HG03175 (cell line): ENCODE data around the gene CDC27.
"Not testable (repeated sequence)": the region's sequence is repeated elsewhere in the genome, so short reads cannot be mapped to it uniquely, and the experiment has no call there.

ENCODE experiments used
- ATAC-seq: cut with Tn5 transposase; IDR thresholded peaks from one replicate; pipeline ENCODE4 v1.9.1; 2021; ENCODE audit warnings: mild to moderate bottlenecking, moderate library complexity; ENCODE audit not compliant: unreplicated experiment

The CDC27 gene

DNA sequence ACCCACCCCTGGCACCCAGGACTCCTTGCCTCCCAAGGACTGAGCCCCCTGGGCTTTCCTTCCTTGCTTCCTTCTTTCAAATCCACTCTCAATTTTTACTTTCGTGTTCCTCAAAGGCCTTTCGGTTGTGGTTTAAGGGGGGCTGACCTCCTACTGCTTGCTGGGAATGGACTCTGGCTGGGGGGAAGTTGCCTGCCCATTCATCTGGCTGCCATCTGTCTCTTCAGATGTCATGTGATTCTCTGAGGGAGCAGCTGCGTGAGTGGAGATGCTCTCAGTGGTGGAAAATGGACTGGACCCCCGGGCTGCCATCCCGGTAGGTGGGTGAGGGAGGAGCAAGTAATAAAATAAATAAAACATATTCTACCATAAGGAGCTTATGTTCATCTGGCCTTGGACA lies 116.2 kb downstream of the CDC27 start:
- no peak for ATAC-seq

DNA sequence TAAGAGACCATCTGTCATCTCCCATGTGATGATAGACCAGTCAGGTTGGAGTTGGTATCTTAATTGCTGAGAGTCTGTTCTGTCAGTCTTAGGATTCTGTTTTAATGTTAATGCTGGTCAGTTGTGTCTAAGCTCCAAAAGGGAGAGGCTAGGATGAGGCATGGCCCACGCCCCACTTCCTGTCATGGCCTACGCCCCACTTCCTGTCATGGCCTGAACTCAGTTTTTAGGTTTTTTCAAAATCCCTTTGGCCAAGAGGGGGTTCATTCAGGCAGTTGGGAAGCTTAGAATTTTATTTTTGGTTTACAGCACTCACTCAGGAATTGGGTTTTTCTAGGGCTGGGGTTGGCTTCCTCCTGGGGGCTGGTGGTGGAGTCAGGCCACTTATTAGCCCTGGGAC lies 117.9 kb downstream of the CDC27 start:
- ATAC-seq, result not testable (repeated sequence)

DNA sequence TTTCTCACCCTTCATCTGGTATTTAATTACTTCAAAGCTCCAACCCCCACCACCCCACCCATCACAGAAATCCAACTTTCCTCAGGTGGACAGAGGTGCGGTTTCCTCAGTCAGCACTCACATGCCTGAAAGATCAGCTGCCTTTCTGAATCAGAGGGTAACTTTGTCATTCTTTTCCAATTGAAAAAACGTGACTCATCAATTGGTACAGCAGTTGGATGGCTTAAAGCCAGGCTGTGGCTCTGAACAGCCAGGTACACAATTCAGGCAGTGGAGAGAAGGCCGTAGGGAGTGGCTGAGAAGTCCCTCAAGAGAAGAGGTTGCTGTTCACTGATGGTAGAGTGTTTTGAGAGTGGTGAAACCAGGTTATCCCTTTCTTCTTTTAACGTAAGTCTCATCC lies 118.8 kb downstream of the CDC27 start:
- not testable (repeated sequence) for ATAC-seq
